Liver (tissue), 3 donors: ENCODE measurements around the gene ATP6V1G2.

Experiments
- GABPA ChIP-seq, 2 donors: IDR thresholded peaks in 1 of 2; conservative IDR thresholded peaks in 1 of 2; 2 replicates each; pipeline ENCODE4 v1.6.1; 2016; ENCODE audit warnings: antibody characterized with exemption in 2 of 2, mild to moderate bottlenecking in 1 of 2, moderate library complexity in 1 of 2
- HNF4A ChIP-seq, 2 donors: conservative IDR thresholded peaks; 2 replicates each; pipeline ENCODE4 v1.6.1; 2016; ENCODE audit warnings: antibody characterized with exemption in 2 of 2, mild to moderate bottlenecking in 2 of 2
- HNF4G ChIP-seq: IDR thresholded peaks from 2 replicates; pipeline ENCODE4 v1.6.1; 2016; ENCODE audit warnings: antibody characterized with exemption
- JUND ChIP-seq, 2 donors: IDR thresholded peaks; 2 replicates each; pipeline ENCODE4 v1.6.1; 2016; ENCODE audit warnings: antibody characterized with exemption in 2 of 2
- NR2F2 ChIP-seq: IDR thresholded peaks from 2 replicates; pipeline ENCODE4 v1.6.1; 2016; ENCODE audit warnings: antibody characterized with exemption
- RAD21 ChIP-seq, 2 donors: IDR thresholded peaks; 2 replicates each; pipeline ENCODE4 v1.6.1; 2016; ENCODE audit warnings: antibody characterized with exemption in 2 of 2, mild to moderate bottlenecking in 2 of 2
- TAF1 ChIP-seq: conservative IDR thresholded peaks from 2 replicates; pipeline ENCODE4 v1.6.1; 2016; ENCODE audit warnings: antibody characterized with exemption, mild to moderate bottlenecking
- YY1 ChIP-seq: IDR thresholded peaks from 2 replicates; pipeline ENCODE4 v1.6.1; 2016; ENCODE audit warnings: antibody characterized with exemption, mild to moderate bottlenecking
- TF ChIP-seq, protein P1 (sequence below): fragments of 150-350 bp; IDR thresholded peaks from 2 replicates; pipeline ENCODE4 v1.5.1; 2017; ENCODE audit warnings: improper control_type of control experiment, low read depth, low read length; ENCODE audit not compliant: missing input control
- donor health status: healthy.
- donor health status: healthy.

DNA sequence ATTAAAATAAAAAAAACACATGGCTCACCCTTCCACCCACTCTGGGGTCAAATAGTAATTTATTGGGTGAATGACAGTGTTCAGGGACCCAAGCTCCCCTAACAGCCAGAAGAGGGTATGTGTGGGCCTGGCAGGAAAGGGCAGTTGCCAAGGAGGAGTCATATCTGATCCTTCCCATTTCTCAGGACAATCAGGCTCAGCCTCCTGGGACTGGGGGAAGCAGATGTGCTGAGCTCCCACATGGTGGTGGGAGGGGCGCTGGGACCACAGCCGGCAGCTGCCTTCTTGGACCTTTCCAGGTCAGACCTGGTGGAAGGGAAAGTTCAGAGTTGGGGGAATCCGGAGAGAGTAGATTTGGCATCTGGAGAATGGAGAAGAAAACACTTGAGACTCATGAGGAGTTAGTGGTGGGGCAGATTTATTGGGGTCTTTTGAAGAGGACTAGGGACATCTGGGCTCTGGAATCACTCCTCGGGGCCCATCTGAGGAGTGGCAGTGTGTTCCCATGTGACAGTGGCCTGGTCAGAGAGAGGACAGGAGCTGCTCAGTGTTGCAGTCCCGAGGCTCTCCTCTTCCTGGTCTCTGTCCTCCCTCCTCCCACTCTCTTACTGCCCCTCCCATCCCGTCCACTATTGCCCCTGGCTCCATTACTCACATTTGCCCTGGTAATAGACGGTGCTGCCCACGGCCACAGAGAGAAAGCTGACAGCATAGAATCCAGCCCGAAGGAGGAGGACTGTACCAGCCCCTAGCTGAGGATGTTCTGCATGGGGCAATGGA is 42.7 kb upstream of the ATP6V1G2 start:
- TF ChIP-seq, protein P1, sequence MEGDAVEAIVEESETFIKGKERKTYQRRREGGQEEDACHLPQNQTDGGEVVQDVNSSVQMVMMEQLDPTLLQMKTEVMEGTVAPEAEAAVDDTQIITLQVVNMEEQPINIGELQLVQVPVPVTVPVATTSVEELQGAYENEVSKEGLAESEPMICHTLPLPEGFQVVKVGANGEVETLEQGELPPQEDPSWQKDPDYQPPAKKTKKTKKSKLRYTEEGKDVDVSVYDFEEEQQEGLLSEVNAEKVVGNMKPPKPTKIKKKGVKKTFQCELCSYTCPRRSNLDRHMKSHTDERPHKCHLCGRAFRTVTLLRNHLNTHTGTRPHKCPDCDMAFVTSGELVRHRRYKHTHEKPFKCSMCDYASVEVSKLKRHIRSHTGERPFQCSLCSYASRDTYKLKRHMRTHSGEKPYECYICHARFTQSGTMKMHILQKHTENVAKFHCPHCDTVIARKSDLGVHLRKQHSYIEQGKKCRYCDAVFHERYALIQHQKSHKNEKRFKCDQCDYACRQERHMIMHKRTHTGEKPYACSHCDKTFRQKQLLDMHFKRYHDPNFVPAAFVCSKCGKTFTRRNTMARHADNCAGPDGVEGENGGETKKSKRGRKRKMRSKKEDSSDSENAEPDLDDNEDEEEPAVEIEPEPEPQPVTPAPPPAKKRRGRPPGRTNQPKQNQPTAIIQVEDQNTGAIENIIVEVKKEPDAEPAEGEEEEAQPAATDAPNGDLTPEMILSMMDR, result no peak
- TF ChIP-seq GABPA (IDR thresholded peaks at IDR 0.05 in 1 of 2, conservative IDR thresholded peaks at IDR 0.05 in 1 of 2) (no peak), TAF1 (no peak), NR2F2 (no peak), HNF4A (conservative IDR thresholded peaks at IDR 0.05) (no peak), JUND (IDR thresholded peaks at IDR 0.05) (no peak), HNF4G (no peak), YY1 (no peak), RAD21 (IDR thresholded peaks at IDR 0.05) (no peak)
